Adrenal gland (tissue), 5 donors: ENCODE data around the gene FAIM2.

ENCODE experiments used
- CTCF ChIP-seq, 6 experiments: fragments of 450-650 bp in 4 of 6; fragments of 200-600 bp in 2 of 6; sonication (generic) in 1 of 6; IDR thresholded peaks; 1 replicate in 5 of 6; 2 replicates in 1 of 6; pipeline versions ENCODE4 v1.5.1 to v1.8.0; 2016 to 2021; ENCODE audit warnings: antibody characterized with exemption in 6 of 6, mild to moderate bottlenecking in 2 of 6, moderate library complexity in 1 of 6
- POLR2A ChIP-seq, 2 donors: fragments of 450-650 bp; IDR thresholded peaks; one replicate each; pipeline ENCODE4 v1.6.1; 2017; ENCODE audit warnings: antibody characterized with exemption in 2 of 2, mild to moderate bottlenecking in 2 of 2, moderate library complexity in 1 of 2
- donor health status: DM: no; HTN: no; CAD: no.

GRCh38 chr12:49932023-49932422 is 28.3 kb upstream of the FAIM2 start:
- TF ChIP-seq CTCF (IDR thresholded peaks at IDR 0.05): no peak
- no peak for TF ChIP-seq POLR2A (IDR thresholded peaks at IDR 0.05)
